GM13976 (cell line): Measurements from ENCODE around the gene CPHXL.

Experiments used
- DNase-seq: peaks from one replicate; pipeline ENCODE4 v3.0.0; 2012; ENCODE audit warnings: low spot score
- CTCF ChIP-seq: IDR thresholded peaks from 2 replicates; pipeline ENCODE4 v1.5.1; 2012; ENCODE audit warnings: borderline replicate concordance, mild to moderate bottlenecking; ENCODE audit not compliant: insufficient read depth; ENCODE audit errors: extremely low read depth, missing control alignments, control extremely low read depth
- in situ Hi-C: fragments of 300-500 bp; cut with MboI; formaldehyde crosslinking; loops from one replicate; pipeline ENCODE4 v1.12.0; 2022; ENCODE audit warnings: low sequenced_read_pairs, mixed read lengths, inconsistent platforms; ENCODE audit not compliant: unreplicated experiment

CPHXL gene

DNA sequence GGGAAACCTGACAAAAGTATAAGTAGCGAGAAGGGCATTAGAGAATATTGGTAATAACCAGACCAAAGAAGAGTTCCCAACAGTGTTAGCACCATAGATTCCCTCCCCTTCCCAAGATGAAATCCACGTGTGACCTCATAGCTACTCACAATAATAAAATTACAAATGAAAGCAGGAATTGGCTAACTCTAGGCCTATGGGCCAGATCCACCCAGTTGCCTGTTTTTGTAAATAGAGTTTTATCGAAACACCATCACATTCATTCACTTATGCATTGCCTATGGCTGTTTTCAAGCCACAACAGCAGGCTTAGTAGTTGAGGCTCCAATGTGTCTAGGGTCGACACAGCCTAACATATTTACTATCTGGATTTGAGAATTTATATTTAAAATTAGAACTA, 7.8 kb downstream of the CPHXL start:
- in situ Hi-C loops = no loop called here
- no peak for DNase-seq
- no peak for TF ChIP-seq CTCF

- no peak for TF ChIP-seq CTCF
- no peak for DNase-seq
- in situ Hi-C loops = no loop called here
Measured at GRCh38 chr16:75714661-75715060, 11.6 kb downstream of the CPHXL start.

DNA sequence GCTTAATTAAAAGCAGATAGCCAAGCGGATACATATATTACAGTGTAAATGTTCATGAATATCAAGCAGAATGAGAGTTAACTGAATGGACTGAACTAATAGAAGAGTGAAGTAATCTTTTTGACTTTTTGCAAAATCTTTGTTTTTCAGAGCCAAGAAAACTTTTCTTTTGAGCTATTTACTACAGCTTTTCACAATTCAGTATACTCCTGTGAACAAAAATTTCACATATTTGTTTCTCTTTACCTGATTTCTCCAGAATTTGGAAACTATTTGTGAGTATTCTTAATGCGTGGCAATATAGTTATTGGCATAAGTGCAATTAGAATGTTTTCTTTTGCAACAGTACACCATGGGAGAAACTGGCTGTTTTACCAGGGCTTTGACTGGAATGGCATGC, 15.9 kb downstream of the CPHXL start:
- in situ Hi-C loops = no loop called here
- no peak for TF ChIP-seq CTCF
- no peak for DNase-seq

DNA sequence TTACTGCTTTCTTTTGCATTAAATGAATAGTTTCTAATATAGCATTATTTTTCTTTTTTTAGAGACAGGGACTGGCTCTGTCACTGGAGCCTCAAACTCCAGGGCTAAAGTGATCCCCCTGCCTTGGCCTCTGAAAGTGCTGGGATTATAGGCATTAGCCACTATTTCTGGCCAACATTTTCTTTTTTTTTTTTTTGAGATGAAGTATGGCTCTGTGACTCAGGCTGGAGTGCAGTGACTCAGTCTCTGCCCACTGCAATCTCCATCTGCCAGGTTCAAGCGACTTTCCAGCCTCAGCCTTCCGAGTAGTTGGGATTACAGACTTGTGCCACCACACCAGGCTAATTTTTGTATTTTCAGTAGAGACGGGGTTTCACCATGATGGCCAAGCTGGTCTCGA, 23.0 kb downstream of the CPHXL start:
- in situ Hi-C loops = no loop called here
- no peak for DNase-seq
- TF ChIP-seq CTCF = no peak

DNA sequence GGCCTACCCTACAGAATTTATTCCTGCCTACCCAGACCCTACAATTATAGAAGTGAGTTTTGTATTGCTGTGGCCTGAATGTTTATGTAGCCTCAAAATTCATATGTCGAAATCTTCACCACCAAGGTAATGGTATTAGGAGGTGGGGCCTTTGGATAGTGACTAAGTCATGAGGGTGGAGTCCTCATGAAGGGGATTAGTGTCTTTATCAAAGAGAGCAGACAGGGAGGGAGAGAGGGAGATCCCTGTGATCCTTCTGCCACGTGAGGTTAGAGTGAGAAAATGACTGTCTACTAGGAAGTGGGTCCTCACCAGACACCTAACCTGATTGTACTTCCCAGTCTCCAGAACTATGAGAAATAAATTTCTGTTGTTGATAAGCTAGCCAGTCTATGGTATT, 24.0 kb downstream of the CPHXL start:
- no peak for DNase-seq
- TF ChIP-seq CTCF = no peak
- in situ Hi-C loops = no loop called here

DNA sequence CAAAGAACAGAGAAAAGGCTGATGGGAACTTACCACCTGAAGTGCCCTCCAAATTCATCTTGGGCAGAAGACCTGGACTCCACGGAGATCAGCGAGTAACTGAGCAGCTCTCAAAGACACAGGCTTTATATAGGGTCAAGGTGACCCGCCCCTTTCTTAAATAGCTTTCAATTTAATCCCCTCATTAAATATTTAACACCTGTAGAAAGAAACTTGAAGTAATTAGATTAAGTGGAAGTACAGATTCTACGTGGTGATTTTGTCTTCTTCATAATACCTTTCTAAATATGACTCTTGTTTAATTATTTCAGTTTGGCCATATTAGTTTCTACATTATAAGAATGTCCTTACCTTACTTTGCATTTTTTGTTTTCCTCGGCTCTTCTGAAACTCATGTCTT, 24.9 kb downstream of the CPHXL start, which contains the start of gene DUXB:
Gene DUXB, minus strand, starts transcription at position 101 of the 400 bp plus-strand sequence. Its CDS starts 43 bp downstream, at position 58.
- no peak for TF ChIP-seq CTCF
- in situ Hi-C loops = no loop called here
- no peak for DNase-seq

GRCh38 chr16:75697571-75697970, 28.7 kb downstream of the CPHXL start:
- TF ChIP-seq CTCF = no peak
- in situ Hi-C loops = no loop called here
- DNase-seq = no peak
